Loucy (cell line): ENCODE measurements around the gene UBE3D.

Experiments used
- H2AFZ ChIP-seq: fragments of 200-600 bp; sonication (generic); 2 replicates; pipeline ENCODE4 v1.6.0; 2016; ENCODE audit warnings: antibody characterized with exemption, mild to moderate bottlenecking, low read length, moderate library complexity
- H3F3A ChIP-seq: fragments of 200-600 bp; 2 replicates; pipeline ENCODE4 v1.6.0; 2016; ENCODE audit warnings: antibody characterized with exemption, low read depth, mild to moderate bottlenecking
- H3K27me3 ChIP-seq: fragments of 200-600 bp; sonication (generic); 2 replicates; pipeline ENCODE4 v1.6.1; 2014; ENCODE audit warnings: low read length, mild to moderate bottlenecking; ENCODE audit not compliant: insufficient read depth, poor library complexity, severe bottlenecking
- H3K36me3 ChIP-seq: fragments of 200-600 bp; sonication (generic); 2 replicates; pipeline ENCODE4 v1.6.1; 2016; ENCODE audit warnings: low read length; ENCODE audit not compliant: insufficient read depth
- H3K4me1 ChIP-seq: fragments of 200-600 bp; sonication (generic); 2 replicates; pipeline ENCODE4 v1.5.1; 2014; ENCODE audit warnings: low read length, mild to moderate bottlenecking; ENCODE audit not compliant: insufficient read depth, poor library complexity, severe bottlenecking
- H3K4me2 ChIP-seq: fragments of 200-600 bp; sonication (generic); 2 replicates; pipeline ENCODE4 v1.6.0; 2014; ENCODE audit warnings: antibody characterized with exemption, low read length, low read depth, mild to moderate bottlenecking; ENCODE audit not compliant: poor library complexity, severe bottlenecking
- H3K4me3 ChIP-seq: fragments of 200-600 bp; sonication (generic); 2 replicates; pipeline ENCODE4 v1.5.1; 2014; ENCODE audit warnings: low read length, mild to moderate bottlenecking, mixed read lengths; ENCODE audit not compliant: poor library complexity, severe bottlenecking
- H3K79me2 ChIP-seq: fragments of 200-600 bp; sonication (generic); 2 replicates; pipeline ENCODE4 v1.6.1; 2014; ENCODE audit warnings: low read length; ENCODE audit not compliant: insufficient read depth
- H3K9ac ChIP-seq: fragments of 200-600 bp; sonication (generic); 2 replicates; pipeline ENCODE4 v1.6.0; 2014; ENCODE audit warnings: mild to moderate bottlenecking, low read depth, low read length, moderate library complexity; ENCODE audit not compliant: poor library complexity, severe bottlenecking
- H3K9me2 ChIP-seq: fragments of 200-600 bp; sonication (generic); replicated peaks from 2 replicates; pipeline ENCODE4 v1.6.1; 2016; ENCODE audit warnings: low read depth, low read length, mixed read lengths
- H3K9me3 ChIP-seq: fragments of 200-600 bp; sonication (generic); 2 replicates; pipeline ENCODE4 v1.6.1; 2014; ENCODE audit warnings: mild to moderate bottlenecking, antibody characterized with exemption, low read length, low read depth; ENCODE audit not compliant: insufficient read depth
- H4K20me1 ChIP-seq: fragments of 200-600 bp; sonication (generic); 2 replicates; pipeline ENCODE4 v1.6.0; 2014; ENCODE audit warnings: antibody characterized with exemption, low read length, mild to moderate bottlenecking; ENCODE audit not compliant: insufficient read depth, poor library complexity, severe bottlenecking
- CTCF ChIP-seq: fragments of 200-600 bp; sonication (generic); conservative IDR thresholded peaks from 2 replicates; pipeline ENCODE4 v1.5.1; 2014; ENCODE audit warnings: mild to moderate bottlenecking, antibody characterized with exemption, low read length
- EZH2phosphoT487 ChIP-seq: fragments of 200-600 bp; IDR thresholded peaks from 2 replicates; pipeline ENCODE4 v1.6.1; 2018; ENCODE audit warnings: antibody characterized with exemption, mild to moderate bottlenecking, moderate library complexity, borderline replicate concordance

UBE3D gene

GRCh38 chr6:82987951-82988350 lies 77.7 kb downstream of the UBE3D start:
- H3K4me1 ChIP-seq = peaks cover 34% of the 10 kb centered on the region
- H3K79me2 ChIP-seq = no peaks in the 10 kb centered on the region
- no peaks in the 10 kb centered on the region for H3K36me3 ChIP-seq
- peak overlapping the region; percentile 2 for H3K9ac ChIP-seq
- H2AFZ ChIP-seq = no peak overlapping the region
- no peaks in the 10 kb centered on the region for H3K27me3 ChIP-seq
- H3K4me2 ChIP-seq = peak overlapping the region; percentile 64
- TF ChIP-seq EZH2phosphoT487 = no peak
- TF ChIP-seq CTCF = no peak
- H4K20me1 ChIP-seq = no peaks in the 10 kb centered on the region
- H3K9me2 ChIP-seq = no peaks in the 10 kb centered on the region
- peak overlapping the region; percentile 47 for H3K4me3 ChIP-seq
- H3F3A ChIP-seq = peaks cover 18% of the 10 kb centered on the region; the same call in 1 of the 2 replicates
- H3K9me3 ChIP-seq = no peaks in the 10 kb centered on the region

- TF ChIP-seq CTCF (no peak), EZH2phosphoT487 (no peak)
- Histone ChIP-seq H3K4me2 (no peak overlapping the region), H3K4me3 (no peak overlapping the region), H3K36me3 (no peaks in the 10 kb centered on the region), H3F3A (peaks cover 18% of the 10 kb centered on the region; the same call in 1 of the 2 replicates), H3K9me3 (no peaks in the 10 kb centered on the region), H3K4me1 (peaks cover 34% of the 10 kb centered on the region), H3K27me3 (no peaks in the 10 kb centered on the region), H3K9me2 (no peaks in the 10 kb centered on the region), H2AFZ (no peak overlapping the region), H3K9ac (no peak overlapping the region), H4K20me1 (no peaks in the 10 kb centered on the region), H3K79me2 (no peaks in the 10 kb centered on the region)
Measured at GRCh38 chr6:82987416-82987815, 78.2 kb downstream of the UBE3D start.

GRCh38 chr6:82984720-82985119 lies 80.9 kb downstream of the UBE3D start:
- Histone ChIP-seq H3K9ac (no peak overlapping the region), H3K36me3 (no peaks in the 10 kb centered on the region), H3K9me2 (no peaks in the 10 kb centered on the region), H3K27me3 (no peaks in the 10 kb centered on the region), H2AFZ (no peak overlapping the region), H4K20me1 (no peaks in the 10 kb centered on the region), H3K4me2 (no peak overlapping the region), H3K79me2 (no peaks in the 10 kb centered on the region), H3K4me3 (no peak overlapping the region), H3K4me1 (peaks cover 22% of the 10 kb centered on the region), H3K9me3 (no peaks in the 10 kb centered on the region), H3F3A (peaks cover 15% of the 10 kb centered on the region; the same call in 1 of the 2 replicates)
- TF ChIP-seq CTCF = no peak
- no peak for TF ChIP-seq EZH2phosphoT487
